ENCODE data around the gene PLXNB2. TPM values are rescaled to one million over a fixed set of nuclear protein-coding genes. Genes with fewer than 3 reads are reported as not detected.

PLXNB2 gene
- polyA plus RNA-seq (2012; rRNA removed) = 85.8 and 108 TPM in 2 replicates
- 38.1 and 61.2 TPM in 2 replicates for polyA plus RNA-seq (2012; cell fraction: cytosol; rRNA removed)
- polyA plus RNA-seq (2012; cell fraction: nucleus; rRNA removed) = 385 and 523 TPM in 2 replicates

GRCh38 chr22:50306753-50307749 lies at the start of gene PLXNB2:
TSS of gene PLXNB2 (minus strand) at chr22:50307646. CDS start at chr22:50290584, 17,062 bp downstream.
- H3K27me3 ChIP-seq (ENCODE audit: insufficient read depth) = no peaks in the 10 kb centered on the region
- under 1% methylated on average over 23 of the region's 105 CpGs for WGBS (ENCODE audit: low lambda C conversion rate)
- H3K36me3 ChIP-seq (replicated peaks in 1 of 2; ENCODE audit: control insufficient read depth in 1 of 2, insufficient read depth in 2 of 2, low read length in 1 of 2) = peaks cover 3 to 7% of the 10 kb centered on the region in 2 experiments
- H4K20me1 ChIP-seq (ENCODE audit: insufficient read depth) = peaks cover 23% of the 10 kb centered on the region
- no peaks in the 10 kb centered on the region for H3K9me3 ChIP-seq
- peak; percentile 96 for DNase-seq
- H3K27ac ChIP-seq (ENCODE audit: low read depth in 2 of 2, low read length in 1 of 2) = peak within 1 kb of the TSS; percentile 95 to 97
- peaks cover 39 to 53% of the 10 kb centered on the region in 2 experiments; a peak in 3 of 4 replicates for H3K4me1 ChIP-seq (ENCODE audit: control insufficient read depth in 1 of 2, insufficient read depth in 2 of 2, low read depth in 1 of 2, low read length in 1 of 2)
- CTCF ChIA-PET = interaction anchor here (0.6 to 1.7 kb wide), 8 partner anchors 17 to 64 kb away, joined by 3 to 6 read pairs (median 4); partner anchors contain the start of gene DENND6B
- H3F3A ChIP-seq (replicated peaks; ENCODE audit: insufficient read depth) = peaks cover 21% of the 10 kb centered on the region
- H3K4me2 ChIP-seq = peak within 1 kb of the TSS; percentile 100
- H2AFZ ChIP-seq (ENCODE audit: low read depth) = no peak within 1 kb of the TSS
- H3K9ac ChIP-seq = peak within 1 kb of the TSS; percentile 99
- TF ChIP-seq YY1 (IDR thresholded peaks at IDR 0.05; ENCODE audit: low read depth) (no peak), MXI1 (IDR thresholded peaks at IDR 0.05; ENCODE audit: low read depth, low read length) (0 out of 2 replicates have a peak, but pooled peaks have one; percentile 18), ELF1 (IDR thresholded peaks at IDR 0.05) (no peak), REST (IDR thresholded peaks at IDR 0.05; ENCODE audit: low read depth, low read length) (0 out of 2 replicates have a peak, but pooled peaks have one; percentile 46), EP300 (IDR thresholded peaks at IDR 0.05; ENCODE audit: borderline replicate concordance in 1 of 2, low read depth in 1 of 2, low read length in 1 of 2) (no peak), FOSL2 (IDR thresholded peaks at IDR 0.05; ENCODE audit: borderline replicate concordance, low read depth) (no peak), EZH2phosphoT487 (IDR thresholded peaks at IDR 0.05; ENCODE audit: borderline replicate concordance, low read depth) (no peak), JUND (IDR thresholded peaks at IDR 0.05) (no peak), TCF12 (IDR thresholded peaks at IDR 0.05) (no peak), POLR2AphosphoS5 (IDR thresholded peaks at IDR 0.05; ENCODE audit: low read depth, low read length) (peak; percentile 62), SIN3A (IDR thresholded peaks at IDR 0.05; ENCODE audit: borderline replicate concordance, low read depth, low read length) (no peak; the same call in 1 of the 2 replicates), FOXM1 (IDR thresholded peaks at IDR 0.05; ENCODE audit: low read depth) (no peak), FOXJ3 (CRISPR knock-in tag; IDR thresholded peaks at IDR 0.05) (no peak), TAF1 (IDR thresholded peaks at IDR 0.05; ENCODE audit: borderline replicate concordance, low read depth, low read length) (peak; percentile 65; the same call in 1 of the 2 replicates), SMC3 (IDR thresholded peaks at IDR 0.05; ENCODE audit: low read depth, low read length) (no peak), IRF3 (IDR thresholded peaks at IDR 0.05; ENCODE audit: low read depth, low read length) (no peak)
- TF ChIP-seq, protein P1, sequence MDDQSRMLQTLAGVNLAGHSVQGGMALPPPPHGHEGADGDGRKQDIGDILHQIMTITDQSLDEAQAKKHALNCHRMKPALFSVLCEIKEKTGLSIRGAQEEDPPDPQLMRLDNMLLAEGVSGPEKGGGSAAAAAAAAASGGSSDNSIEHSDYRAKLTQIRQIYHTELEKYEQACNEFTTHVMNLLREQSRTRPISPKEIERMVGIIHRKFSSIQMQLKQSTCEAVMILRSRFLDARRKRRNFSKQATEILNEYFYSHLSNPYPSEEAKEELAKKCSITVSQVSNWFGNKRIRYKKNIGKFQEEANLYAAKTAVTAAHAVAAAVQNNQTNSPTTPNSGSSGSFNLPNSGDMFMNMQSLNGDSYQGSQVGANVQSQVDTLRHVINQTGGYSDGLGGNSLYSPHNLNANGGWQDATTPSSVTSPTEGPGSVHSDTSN (IDR thresholded peaks at IDR 0.05) = no peak
- TF ChIP-seq, protein P2, sequence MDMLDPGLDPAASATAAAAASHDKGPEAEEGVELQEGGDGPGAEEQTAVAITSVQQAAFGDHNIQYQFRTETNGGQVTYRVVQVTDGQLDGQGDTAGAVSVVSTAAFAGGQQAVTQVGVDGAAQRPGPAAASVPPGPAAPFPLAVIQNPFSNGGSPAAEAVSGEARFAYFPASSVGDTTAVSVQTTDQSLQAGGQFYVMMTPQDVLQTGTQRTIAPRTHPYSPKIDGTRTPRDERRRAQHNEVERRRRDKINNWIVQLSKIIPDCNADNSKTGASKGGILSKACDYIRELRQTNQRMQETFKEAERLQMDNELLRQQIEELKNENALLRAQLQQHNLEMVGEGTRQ (IDR thresholded peaks at IDR 0.05; ENCODE audit: borderline replicate concordance, low read depth, low read length) = no peak
- TF ChIP-seq, protein P3, sequence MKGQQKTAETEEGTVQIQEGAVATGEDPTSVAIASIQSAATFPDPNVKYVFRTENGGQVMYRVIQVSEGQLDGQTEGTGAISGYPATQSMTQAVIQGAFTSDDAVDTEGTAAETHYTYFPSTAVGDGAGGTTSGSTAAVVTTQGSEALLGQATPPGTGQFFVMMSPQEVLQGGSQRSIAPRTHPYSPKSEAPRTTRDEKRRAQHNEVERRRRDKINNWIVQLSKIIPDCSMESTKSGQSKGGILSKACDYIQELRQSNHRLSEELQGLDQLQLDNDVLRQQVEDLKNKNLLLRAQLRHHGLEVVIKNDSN (IDR thresholded peaks at IDR 0.05; ENCODE audit: borderline replicate concordance, low read depth) = no peak
- TF ChIP-seq, protein P4, sequence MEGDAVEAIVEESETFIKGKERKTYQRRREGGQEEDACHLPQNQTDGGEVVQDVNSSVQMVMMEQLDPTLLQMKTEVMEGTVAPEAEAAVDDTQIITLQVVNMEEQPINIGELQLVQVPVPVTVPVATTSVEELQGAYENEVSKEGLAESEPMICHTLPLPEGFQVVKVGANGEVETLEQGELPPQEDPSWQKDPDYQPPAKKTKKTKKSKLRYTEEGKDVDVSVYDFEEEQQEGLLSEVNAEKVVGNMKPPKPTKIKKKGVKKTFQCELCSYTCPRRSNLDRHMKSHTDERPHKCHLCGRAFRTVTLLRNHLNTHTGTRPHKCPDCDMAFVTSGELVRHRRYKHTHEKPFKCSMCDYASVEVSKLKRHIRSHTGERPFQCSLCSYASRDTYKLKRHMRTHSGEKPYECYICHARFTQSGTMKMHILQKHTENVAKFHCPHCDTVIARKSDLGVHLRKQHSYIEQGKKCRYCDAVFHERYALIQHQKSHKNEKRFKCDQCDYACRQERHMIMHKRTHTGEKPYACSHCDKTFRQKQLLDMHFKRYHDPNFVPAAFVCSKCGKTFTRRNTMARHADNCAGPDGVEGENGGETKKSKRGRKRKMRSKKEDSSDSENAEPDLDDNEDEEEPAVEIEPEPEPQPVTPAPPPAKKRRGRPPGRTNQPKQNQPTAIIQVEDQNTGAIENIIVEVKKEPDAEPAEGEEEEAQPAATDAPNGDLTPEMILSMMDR (IDR thresholded peaks at IDR 0.05) = no peak
- POLR2A ChIA-PET = interaction anchor here (0.6 to 1.1 kb wide), 3 partner anchors 12 to 21 kb away, joined by 4 to 7 read pairs (median 5); partner anchors contain the start of gene DENND6B
- H3K9me2 ChIP-seq = no peaks in the 10 kb centered on the region
- peaks cover 48% of the 10 kb centered on the region for H3K79me2 ChIP-seq (ENCODE audit: insufficient read depth)
- peak within 1 kb of the TSS; percentile 95 to 98 for H3K4me3 ChIP-seq (ENCODE audit: low read depth in 2 of 2, low read length in 1 of 2)

Measured in SK-N-SH (cell line).